Ovary (tissue), 9 donors: ENCODE results near the gene IFIH1. TPM values are rescaled to one million over a fixed set of nuclear protein-coding genes. Genes with fewer than 3 reads are reported as not detected.

Experiments
- DNase-seq, 5 donors: peaks; one replicate each; pipeline ENCODE4 v3.0.0-alpha.2; 2019 to 2020
- H3K27ac ChIP-seq, 2 donors: fragments of 200-600 bp; one replicate each; pipeline versions ENCODE4 v1.5.1 to v1.8.0; 2019 to 2022
- H3K27me3 ChIP-seq: fragments of 200-600 bp; one replicate; pipeline ENCODE4 v1.8.0; 2022
- H3K36me3 ChIP-seq: fragments of 200-600 bp; sonication (generic); one replicate; pipeline ENCODE4 v1.5.1; 2019
- H3K4me1 ChIP-seq: one replicate; pipeline ENCODE4 v1.8.1; 2013; ENCODE audit warnings: mild to moderate bottlenecking, moderate library complexity; ENCODE audit not compliant: insufficient read depth
- H3K4me3 ChIP-seq: fragments of 200-600 bp; sonication (generic); one replicate; pipeline ENCODE4 v1.5.1; 2017
- H3K9me3 ChIP-seq, 2 donors: fragments of 200-600 bp in 1 of 2; sonication (generic) in 1 of 2; one replicate each; pipeline versions ENCODE4 v1.5.1 to v1.8.1; 2013 to 2019; ENCODE audit warnings: mild to moderate bottlenecking in 1 of 2, moderate library complexity in 1 of 2
- CTCF ChIP-seq, 3 donors: fragments of 450-650 bp in 2 of 3; fragments of 200-600 bp in 1 of 3; IDR thresholded peaks; one replicate each; pipeline versions ENCODE4 v1.5.1 to v1.8.0; 2016 to 2022; ENCODE audit warnings: antibody characterized with exemption in 3 of 3, mild to moderate bottlenecking in 1 of 3
- EP300 ChIP-seq: sonication (generic); formaldehyde crosslinking; IDR thresholded peaks from one replicate; pipeline ENCODE4 v1.6.1; 2017; ENCODE audit warnings: antibody characterized with exemption
- POLR2A ChIP-seq: fragments of 450-650 bp; IDR thresholded peaks from one replicate; pipeline ENCODE4 v1.6.1; 2017; ENCODE audit warnings: antibody characterized with exemption, mild to moderate bottlenecking, moderate library complexity
- WGBS, 3 donors: extraction: QIAGEN DNeasy Blood & Tissue Kit in 1 of 3; methylation state at CpG; one replicate each; pipeline versions ENCODE4 v1.1.5 to v1.1.7; 2013 to 2017; 5-methylcytosine and 5-hydroxymethylcytosine counted together
- intact Hi-C, 4 donors: fragments of 100-400 bp; cut with DNase I; formaldehyde crosslinking; loops; one replicate each; pipeline versions ENCODE4 v1.11.0 to v1.15.1; 2022 to 2023
- polyA plus RNA-seq, 2 donors: library from polyadenylated mRNA; stranded (reverse); fragments of 200-250 nt in 1 of 2; fragments of 350-450 nt in 1 of 2; fragmentation: Illumina TruSeq in 1 of 2; extraction: RNeasy Lipid Tissue Mini Kit (QIAGEN cat#74804) in 1 of 2; gene quantifications; one replicate each; pipeline ENCODE4 v1.2.3, GENCODE V29; 2013 to 2014
- total RNA-seq, 7 donors: library from RNA; depleted of rRNA in 2 of 7; stranded (reverse); fragments of >200 nt in 2 of 7; fragmentation: NEBNext Ultra II Directional in 3 of 7; extraction: Animal tissue kit (Norgen Biotek cat#: 25700) in 3 of 7; gene quantifications; one replicate each; pipeline versions ENCODE4 v1.1.0 to v1.2.4, GENCODE V29; 2016 to 2023
- donor health status: DM: no; HTN: no; CAD: no; lungs with moderate emphysema.
- donor health status: DM: no; HTN: no; CAD: no.
- donor health status: Bipolar disorder and iron deficiency.
- donor health status: DM: yes; HTN: yes; CAD: no.
- donor health status: DM: no; HTN: no; CAD: no.
- donor health status: DM: yes; HTN: yes; CAD: no.

The IFIH1 gene
- total and polyA plus RNA-seq, 9 donors = 7.6 to 19.7 (median 14.4) TPM

- Histone ChIP-seq H3K36me3 (no peaks in the 10 kb centered on the region), H3K4me1 (peaks cover 2% of the 10 kb centered on the region), H3K27ac (no peak within 1 kb of the TSS), H3K27me3 (no peaks in the 10 kb centered on the region), H3K9me3 (no peaks in the 10 kb centered on the region), H3K4me3 (peak within 1 kb of the TSS; percentile 12)
- no peak for TF ChIP-seq EP300
- no peak for TF ChIP-seq POLR2A
- no peak for TF ChIP-seq CTCF (IDR thresholded peaks at IDR 0.05)
- DNase-seq = no peak
- intact Hi-C loops = no loop called here
- 2 to 7% (median 3%) methylated on average over 6 of the region's 6 CpGs for WGBS, 3 donors
These were observed 75.2 kb downstream of the IFIH1 start, which contains the start of gene FAP for GRCh38 chr2:162243294-162243693. TSS of gene FAP (minus strand) at chr2:162243445. CDS start at chr2:162243327, 118 bp downstream.

GRCh38 chr2:162242586-162243280 is 75.8 kb downstream of the IFIH1 start:
- Histone ChIP-seq H3K27me3 (no peaks in the 10 kb centered on the region), H3K4me1 (peaks cover 2% of the 10 kb centered on the region), H3K9me3 (no peaks in the 10 kb centered on the region), H3K27ac (no peak overlapping the region), H3K36me3 (no peaks in the 10 kb centered on the region), H3K4me3 (peak overlapping the region; percentile 6)
- TF ChIP-seq POLR2A (no peak), CTCF (IDR thresholded peaks at IDR 0.05) (no peak), EP300 (no peak)
- no peak for DNase-seq
- 18 to 21% (median 19%) methylated on average over 5 of the region's 5 CpGs for WGBS, 3 donors
- intact Hi-C loops = no loop called here

- Histone ChIP-seq H3K27me3 (no peaks in the 10 kb centered on the region), H3K27ac (no peak overlapping the region), H3K4me3 (no peak overlapping the region), H3K9me3 (no peaks in the 10 kb centered on the region), H3K4me1 (peaks cover 2% of the 10 kb centered on the region), H3K36me3 (no peaks in the 10 kb centered on the region)
- TF ChIP-seq CTCF (IDR thresholded peaks at IDR 0.05) = no peak
- TF ChIP-seq POLR2A = no peak
- no peak for TF ChIP-seq EP300
- DNase-seq = no peak
- intact Hi-C loops = no loop called here
- WGBS, 3 donors = 72 to 82% (median 74%) methylated on average over 1 of the region's 1 CpG
These were observed 76.9 kb downstream of the IFIH1 start for GRCh38 chr2:162241571-162241970.

GRCh38 chr2:162234620-162235462 is 83.6 kb downstream of the IFIH1 start:
- Histone ChIP-seq H3K36me3 (no peaks in the 10 kb centered on the region), H3K27me3 (no peaks in the 10 kb centered on the region), H3K4me1 (no peaks in the 10 kb centered on the region), H3K27ac (no peak overlapping the region), H3K4me3 (no peak overlapping the region), H3K9me3 (no peaks in the 10 kb centered on the region)
- intact Hi-C loops = no loop called here
- TF ChIP-seq EP300 = no peak
- TF ChIP-seq POLR2A = no peak
- no peak for TF ChIP-seq CTCF (IDR thresholded peaks at IDR 0.05)
- WGBS, 3 donors = 96 to 99% (median 98%) methylated on average over 31 to 38 of the region's 38 CpGs
- no peak for DNase-seq
